ENCODE data around the gene TADA2B. TPM values are rescaled to one million over a fixed set of nuclear protein-coding genes. Genes with fewer than 3 reads are reported as not detected.

TADA2B gene, protein sequence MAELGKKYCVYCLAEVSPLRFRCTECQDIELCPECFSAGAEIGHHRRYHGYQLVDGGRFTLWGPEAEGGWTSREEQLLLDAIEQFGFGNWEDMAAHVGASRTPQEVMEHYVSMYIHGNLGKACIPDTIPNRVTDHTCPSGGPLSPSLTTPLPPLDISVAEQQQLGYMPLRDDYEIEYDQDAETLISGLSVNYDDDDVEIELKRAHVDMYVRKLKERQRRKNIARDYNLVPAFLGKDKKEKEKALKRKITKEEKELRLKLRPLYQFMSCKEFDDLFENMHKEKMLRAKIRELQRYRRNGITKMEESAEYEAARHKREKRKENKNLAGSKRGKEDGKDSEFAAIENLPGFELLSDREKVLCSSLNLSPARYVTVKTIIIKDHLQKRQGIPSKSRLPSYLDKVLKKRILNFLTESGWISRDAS
- polyA plus RNA-seq (2013, experiment 1 of 2; ENCODE audit: insufficient read length): 13.3 TPM
- polyA plus RNA-seq (2013, experiment 2 of 2; ENCODE audit: insufficient read length): 14.9 TPM

DNA sequence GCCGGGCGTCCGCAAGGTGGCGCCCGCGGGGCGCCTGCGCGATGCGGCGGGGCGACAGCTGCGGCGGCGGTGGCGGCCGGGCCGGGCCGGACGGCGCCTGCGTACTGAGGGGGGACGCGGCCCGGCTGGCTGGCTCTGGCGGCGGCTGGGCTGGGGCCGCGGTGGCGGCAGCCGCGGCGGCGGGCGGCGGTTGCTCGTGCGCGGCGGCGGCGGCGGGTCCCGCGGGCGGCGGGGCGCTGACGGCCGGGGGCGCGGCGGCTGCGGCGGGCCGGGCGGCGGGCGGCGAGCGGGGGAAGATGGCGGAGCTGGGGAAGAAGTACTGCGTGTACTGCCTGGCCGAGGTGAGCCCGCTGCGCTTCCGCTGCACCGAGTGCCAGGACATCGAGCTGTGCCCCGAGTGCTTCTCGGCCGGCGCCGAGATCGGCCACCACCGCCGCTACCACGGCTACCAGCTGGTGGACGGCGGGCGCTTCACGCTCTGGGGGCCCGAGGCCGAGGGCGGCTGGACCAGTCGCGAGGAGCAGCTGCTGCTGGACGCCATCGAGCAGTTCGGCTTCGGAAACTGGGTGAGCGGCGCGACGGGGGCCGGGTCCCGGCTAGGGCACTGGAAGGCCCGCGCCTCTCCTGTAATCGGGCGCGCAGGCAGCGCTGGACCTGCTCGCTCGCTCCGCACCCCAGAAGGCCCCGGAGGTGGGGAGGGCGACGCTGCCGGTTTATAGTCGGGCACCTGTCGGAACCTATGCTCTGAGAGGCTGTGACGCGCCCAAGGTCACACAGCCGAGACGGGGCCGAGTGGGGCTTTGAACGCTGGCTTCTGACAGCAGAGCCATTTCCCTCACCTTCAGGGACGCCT is at the start of gene TADA2B:
Gene TADA2B (plus strand): TSS at position 89 of the 853 bp plus-strand sequence. CDS start 208 bp downstream, at position 297.
- peak; percentile 40 for DNase-seq

DNA sequence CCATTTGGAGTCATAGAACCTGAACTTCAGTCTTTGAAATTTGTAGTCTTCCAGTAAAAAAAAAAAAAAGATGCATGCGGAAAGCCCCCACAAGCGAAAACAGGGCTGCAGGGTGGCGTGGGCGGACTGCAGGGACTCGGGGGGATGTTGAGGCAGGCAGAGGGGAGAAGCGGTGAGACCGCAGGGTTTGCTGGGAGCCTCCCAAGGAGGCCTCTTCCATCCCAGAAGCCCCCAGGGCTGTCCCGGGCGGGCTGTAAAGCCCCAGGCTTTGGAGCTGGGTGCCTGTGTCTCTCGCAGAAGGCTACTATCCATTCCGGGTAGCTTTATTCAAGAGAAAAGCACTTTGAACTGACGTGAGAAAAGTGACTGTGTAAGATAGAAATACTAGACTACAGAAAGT is 46.7 kb upstream of the TADA2B start:
- DNase-seq: no peak

GRCh38 chr4:6999172-7000086 is 43.7 kb upstream of the TADA2B start:
- DNase-seq: no peak

DNA sequence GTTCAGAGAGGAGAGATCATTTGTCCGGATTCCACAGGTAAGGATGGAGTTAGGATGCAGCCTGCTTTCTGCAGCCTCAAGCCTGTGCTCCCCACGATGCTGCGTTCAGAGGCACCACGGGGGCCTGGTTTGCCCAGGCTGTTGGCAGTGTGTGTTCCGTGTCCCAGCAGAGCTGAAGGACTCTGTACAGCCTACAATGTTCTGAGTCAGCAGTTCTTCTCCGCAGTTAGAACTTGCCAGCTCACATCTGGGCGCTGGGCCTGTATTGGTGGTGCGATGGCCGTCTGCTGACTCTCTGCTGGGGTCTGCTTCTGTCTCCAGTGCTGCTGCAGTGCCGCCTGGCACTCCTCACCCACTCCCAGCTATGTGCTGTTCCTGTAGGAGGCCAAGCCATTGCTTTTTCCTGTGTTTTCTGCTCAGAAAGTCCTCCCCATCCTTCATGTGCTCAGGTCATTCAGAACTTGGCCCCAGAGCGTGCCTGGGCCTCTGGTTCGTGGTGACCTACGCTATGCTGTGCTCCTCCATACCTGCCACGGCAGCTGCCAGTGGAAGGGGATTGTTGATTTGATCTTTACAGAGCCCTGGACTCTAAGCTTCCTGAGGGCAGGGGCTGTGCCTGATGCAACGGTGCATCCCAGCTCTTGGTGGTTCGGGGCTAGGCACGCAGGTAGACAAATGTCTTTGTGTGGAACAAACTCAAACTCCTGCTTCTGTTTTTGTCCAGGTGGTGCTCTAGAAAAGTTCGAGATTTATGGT is 42.6 kb upstream of the TADA2B start:
- DNase-seq: no peak

DNA sequence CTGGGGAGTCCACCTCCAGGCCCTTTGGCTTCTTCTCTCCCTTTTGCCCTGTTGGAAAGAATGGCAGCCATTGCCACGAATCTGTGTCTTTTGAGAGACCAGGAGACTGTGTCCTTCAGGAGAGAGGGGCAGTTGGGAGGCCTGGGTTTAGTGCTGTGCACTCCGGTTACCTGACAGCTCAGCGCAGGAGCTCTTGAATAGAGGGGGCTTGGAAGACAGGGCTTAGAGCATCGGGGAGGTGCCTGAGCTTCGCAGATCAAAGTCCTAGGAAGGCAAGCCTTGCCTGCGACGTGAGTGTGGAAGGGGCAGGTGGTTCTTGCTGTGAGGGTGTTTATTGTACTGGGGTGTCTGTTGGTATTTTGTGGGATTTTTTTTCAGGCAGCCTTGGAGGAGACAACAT is 41.9 kb upstream of the TADA2B start:
- no peak for DNase-seq

GRCh38 chr4:7002336-7002735 is 40.8 kb upstream of the TADA2B start:
- DNase-seq: no peak

DNA sequence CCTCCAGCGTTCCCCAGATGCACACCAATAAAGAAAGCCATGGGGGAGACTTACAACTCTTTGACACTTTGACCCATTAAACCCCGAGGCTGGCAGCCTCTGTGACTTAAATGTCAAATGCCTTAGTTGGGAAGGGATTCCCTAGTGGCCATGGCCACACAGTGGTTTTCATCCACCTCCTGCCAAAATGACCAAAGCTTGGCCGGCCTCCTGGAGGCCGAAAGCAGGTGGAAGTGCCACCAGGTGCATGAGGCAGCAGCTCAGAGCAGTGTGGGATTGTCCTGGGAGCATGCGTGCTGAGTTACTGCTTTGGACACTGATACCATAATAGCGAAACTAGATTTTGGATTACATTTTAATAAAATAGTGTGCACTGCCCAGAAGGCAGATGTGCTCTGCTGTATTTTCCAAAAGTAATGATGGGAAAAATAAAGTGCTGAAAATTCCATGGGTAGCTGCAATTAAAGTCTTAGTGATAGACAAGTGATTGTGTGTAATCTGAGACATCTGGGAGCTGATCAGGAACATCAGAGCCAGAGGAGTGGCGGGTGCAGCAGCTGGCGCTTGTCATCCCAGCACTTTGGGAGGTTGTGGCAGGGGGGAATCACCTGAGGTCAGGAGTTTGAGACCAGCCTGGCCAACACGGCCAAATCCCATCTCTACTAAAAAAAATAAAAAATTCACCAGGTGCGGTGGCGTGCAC is 39.8 kb upstream of the TADA2B start:
- no peak for DNase-seq

DNA sequence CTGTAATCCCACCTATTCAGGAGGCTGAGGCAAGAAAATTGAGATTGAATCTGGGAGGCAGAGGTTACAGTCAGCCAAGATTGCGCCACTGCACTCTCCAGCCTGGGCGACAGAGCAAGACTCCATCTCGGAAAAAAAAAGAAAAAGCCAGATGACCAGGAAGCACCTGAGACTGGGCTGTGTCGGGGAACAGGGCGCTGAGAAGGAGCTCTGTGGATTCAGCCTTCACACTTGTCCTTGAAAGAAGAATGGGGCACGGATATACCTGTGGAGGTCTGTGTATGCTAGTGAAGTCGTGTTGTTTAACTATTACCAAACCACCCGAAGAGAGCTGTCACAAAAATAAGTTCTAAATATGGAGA is 39.3 kb upstream of the TADA2B start:
- DNase-seq: no peak

GRCh38 chr4:7004331-7004730 is 38.8 kb upstream of the TADA2B start:
- DNase-seq: peak; percentile 86

GRCh38 chr4:7005571-7005970 is 37.6 kb upstream of the TADA2B start:
- DNase-seq: no peak

- DNase-seq: no peak
Measured at GRCh38 chr4:7006411-7006810, 36.8 kb upstream of the TADA2B start.

- no peak for DNase-seq
Measured at GRCh38 chr4:7007142-7007907, 35.8 kb upstream of the TADA2B start.

GRCh38 chr4:7007944-7008343 is 35.2 kb upstream of the TADA2B start:
- DNase-seq: no peak

DNA sequence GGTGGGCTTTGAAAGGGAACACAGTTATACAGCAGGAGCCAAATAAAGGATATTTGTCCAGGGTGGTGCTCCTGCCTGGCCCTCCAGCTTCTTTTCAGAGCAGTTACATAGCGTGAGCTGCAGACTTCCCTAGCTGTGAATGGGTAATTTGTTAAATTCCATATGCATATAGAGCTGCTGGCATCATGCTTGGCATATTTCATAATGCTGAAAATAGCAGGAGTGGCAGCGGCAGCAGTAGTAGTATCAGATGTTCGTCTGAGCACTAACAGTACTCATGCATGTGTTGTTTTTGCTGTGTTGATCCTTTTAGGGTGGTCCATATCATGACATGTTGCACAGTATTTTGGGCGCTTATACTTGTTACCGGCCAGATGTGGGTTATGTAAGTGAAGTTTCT is 33.6 kb upstream of the TADA2B start:
- DNase-seq: peak; percentile 9

- no peak for DNase-seq
Measured at GRCh38 chr4:7013175-7013574, 30.0 kb upstream of the TADA2B start.

GRCh38 chr4:7014815-7015214 is 28.4 kb upstream of the TADA2B start:
- no peak for DNase-seq

- no peak for DNase-seq
Measured at GRCh38 chr4:7015383-7016035, 27.7 kb upstream of the TADA2B start.

DNA sequence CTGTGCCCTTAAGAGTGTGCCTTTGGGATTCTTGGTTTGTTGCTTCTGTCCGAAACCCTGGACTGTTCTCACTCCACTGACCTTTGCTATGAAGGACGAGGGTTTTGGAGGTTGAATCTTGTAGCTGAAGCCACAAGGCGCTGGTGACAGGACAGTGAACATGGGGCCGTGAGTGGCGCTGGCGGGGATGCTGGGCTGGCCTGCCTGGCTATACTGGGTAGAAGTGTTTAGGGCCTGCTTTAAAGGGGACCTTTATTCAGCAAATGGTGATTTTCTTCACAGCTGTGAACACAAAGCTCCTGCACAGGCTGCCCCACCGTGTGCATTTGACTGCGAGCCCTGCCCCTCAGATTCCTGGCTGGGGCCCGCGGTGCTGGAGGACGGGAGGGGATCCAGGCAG is 27.1 kb upstream of the TADA2B start:
- no peak for DNase-seq

DNA sequence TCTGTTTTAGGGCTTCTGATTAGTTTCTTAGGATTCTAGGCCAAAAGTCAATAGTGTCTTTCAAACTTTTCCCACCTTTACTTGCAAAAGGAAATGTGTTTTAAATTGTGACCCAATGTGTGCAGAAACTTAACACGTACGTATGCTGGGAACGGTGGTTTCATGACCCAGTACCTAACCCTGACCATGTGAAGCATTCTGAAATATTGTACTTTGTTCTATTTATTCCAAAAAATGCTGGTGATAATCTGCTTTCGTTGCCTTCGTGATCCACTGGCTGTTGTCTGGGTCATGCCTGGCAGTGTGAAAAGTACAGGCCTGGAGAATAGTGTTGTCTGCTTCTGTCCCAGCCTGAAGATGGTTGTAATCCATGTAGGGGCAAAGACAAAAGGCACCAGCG is 26.7 kb upstream of the TADA2B start:
- DNase-seq: no peak
